ENCODE data around the gene KCNJ3.

GRCh38 chr2:154707994-154708575, 9.6 kb downstream of the KCNJ3 start:
- TF ChIP-seq ZFX (IDR thresholded peaks at IDR 0.05) (no peak), EZH2phosphoT487 (IDR thresholded peaks at IDR 0.05; ENCODE audit: borderline replicate concordance) (no peak), REST (IDR thresholded peaks at IDR 0.05; ENCODE audit: low read depth) (no peak), EGR1 (IDR thresholded peaks at IDR 0.05; ENCODE audit: low read depth) (no peak), POLR2AphosphoS5 (IDR thresholded peaks at IDR 0.05; ENCODE audit: low read depth, low read length) (no peak)
- TF ChIP-seq, protein P1, sequence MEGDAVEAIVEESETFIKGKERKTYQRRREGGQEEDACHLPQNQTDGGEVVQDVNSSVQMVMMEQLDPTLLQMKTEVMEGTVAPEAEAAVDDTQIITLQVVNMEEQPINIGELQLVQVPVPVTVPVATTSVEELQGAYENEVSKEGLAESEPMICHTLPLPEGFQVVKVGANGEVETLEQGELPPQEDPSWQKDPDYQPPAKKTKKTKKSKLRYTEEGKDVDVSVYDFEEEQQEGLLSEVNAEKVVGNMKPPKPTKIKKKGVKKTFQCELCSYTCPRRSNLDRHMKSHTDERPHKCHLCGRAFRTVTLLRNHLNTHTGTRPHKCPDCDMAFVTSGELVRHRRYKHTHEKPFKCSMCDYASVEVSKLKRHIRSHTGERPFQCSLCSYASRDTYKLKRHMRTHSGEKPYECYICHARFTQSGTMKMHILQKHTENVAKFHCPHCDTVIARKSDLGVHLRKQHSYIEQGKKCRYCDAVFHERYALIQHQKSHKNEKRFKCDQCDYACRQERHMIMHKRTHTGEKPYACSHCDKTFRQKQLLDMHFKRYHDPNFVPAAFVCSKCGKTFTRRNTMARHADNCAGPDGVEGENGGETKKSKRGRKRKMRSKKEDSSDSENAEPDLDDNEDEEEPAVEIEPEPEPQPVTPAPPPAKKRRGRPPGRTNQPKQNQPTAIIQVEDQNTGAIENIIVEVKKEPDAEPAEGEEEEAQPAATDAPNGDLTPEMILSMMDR (IDR thresholded peaks at IDR 0.05 in 2 of 3, conservative IDR thresholded peaks at IDR 0.05 in 1 of 3; ENCODE audit: borderline replicate concordance in 1 of 3, insufficient read depth in 1 of 3, low read depth in 2 of 3, low read length in 2 of 3) = no peak
